NCI-H526 treated with DMSO at 0.1 percent for 48 hours (cell line): ENCODE measurements around the gene ZNF557.

Experiments
- DNase-seq: peaks from one replicate; lab custom pipeline; 2025; lab: John Stamatoyannopoulos, UW

The ZNF557 gene

GRCh38 chr19:7126132-7126531, 56.6 kb downstream of the ZNF557 start:
- DNase-seq: no peak

- DNase-seq: no peak
Observed at GRCh38 chr19:7130043-7130442, 60.5 kb downstream of the ZNF557 start.

DNA sequence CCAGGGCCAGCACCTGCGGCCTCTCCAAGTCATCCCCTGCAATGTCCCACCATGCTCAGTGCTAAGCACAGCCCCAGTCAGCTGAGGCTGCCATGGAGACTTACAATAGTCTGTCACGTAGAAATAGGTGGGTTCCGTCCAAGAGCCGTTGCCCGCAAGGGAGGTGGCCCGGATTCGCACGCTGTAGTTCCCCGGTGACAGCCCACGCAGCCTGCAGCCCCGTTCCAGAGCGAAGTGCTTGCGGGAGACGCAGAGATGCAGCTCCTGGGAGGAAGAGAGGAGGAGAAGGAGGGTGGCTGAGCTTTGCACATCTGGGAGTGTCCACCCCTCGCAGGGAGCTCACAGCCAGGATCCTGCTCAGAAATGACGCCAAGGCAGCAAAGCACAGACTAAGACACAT, 62.6 kb downstream of the ZNF557 start:
- DNase-seq: no peak

GRCh38 chr19:7137120-7137519, 67.6 kb downstream of the ZNF557 start:
- DNase-seq: no peak
